ENCODE data around the gene TLK2. TPM values are rescaled to one million over a fixed set of nuclear protein-coding genes. Genes with fewer than 3 reads are reported as not detected.
"Not testable (repeated sequence)": the region's sequence is repeated elsewhere in the genome, so short reads cannot be mapped to it uniquely, and the experiment has no call there.

Gene TLK2
- total RNA-seq, 1 experiment from 2014 or later, result 29.4 TPM

DNA sequence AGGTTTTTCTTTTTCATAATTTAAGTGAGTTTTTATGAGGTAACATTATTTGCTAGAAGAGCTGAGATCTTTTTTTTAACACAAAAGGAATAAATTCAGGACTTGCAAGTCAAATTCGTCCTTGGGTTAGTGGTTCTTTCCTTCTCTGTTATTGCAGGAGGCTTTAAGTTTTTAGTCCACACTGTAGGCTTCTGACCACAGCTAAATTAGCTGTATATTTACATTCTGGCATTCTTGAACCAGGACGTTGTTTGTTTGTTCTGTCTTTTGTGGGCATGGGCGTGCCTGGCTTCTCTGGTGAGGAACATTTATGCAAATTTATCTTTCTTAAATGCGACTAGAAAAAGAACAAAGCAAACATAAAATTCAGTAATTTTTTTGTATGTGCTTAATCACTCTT is 80.3 kb downstream of the TLK2 start:
- DNase-seq (ENCODE audit: low read depth), result not testable (repeated sequence)

DNA sequence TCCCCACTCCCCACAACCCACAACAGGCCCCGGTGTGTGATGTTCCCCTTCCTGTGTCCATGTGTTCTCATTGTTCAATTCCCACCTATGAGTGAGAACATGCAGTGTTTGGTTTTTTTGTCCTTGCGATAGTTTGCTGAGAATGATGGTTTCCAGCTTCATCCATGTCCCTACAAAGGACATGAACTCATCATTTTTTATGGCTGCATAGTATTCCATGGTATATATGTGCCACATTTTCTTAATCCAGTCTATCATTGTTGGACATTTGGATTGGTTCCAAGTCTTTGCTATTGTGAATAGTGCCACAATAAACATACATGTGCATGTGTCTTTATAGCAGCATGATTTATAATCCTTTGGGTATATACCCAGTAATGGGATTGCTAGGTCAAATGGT is 82.3 kb downstream of the TLK2 start:
- not testable (repeated sequence) for DNase-seq (ENCODE audit: low read depth)

DNA sequence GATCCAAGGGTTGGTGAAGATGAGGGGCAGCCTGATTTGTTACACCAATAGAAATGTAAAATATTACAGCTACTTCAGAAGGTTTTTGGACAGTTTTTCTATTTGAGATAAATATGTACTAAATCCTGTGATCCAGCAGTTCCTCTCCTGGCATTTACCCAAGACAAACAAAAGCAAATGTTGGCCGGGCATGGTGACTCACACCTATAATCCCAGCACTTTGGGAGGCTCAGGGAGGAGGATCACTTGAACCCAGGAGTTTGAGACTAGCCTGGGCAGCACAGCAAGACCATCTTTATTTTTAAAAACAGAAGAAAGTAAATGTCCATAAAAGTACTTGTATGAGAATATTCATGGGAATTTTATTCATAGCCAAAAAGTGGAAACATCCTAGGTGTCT is 84.0 kb downstream of the TLK2 start:
- peak; percentile 71 for DNase-seq (ENCODE audit: low read depth)

DNA sequence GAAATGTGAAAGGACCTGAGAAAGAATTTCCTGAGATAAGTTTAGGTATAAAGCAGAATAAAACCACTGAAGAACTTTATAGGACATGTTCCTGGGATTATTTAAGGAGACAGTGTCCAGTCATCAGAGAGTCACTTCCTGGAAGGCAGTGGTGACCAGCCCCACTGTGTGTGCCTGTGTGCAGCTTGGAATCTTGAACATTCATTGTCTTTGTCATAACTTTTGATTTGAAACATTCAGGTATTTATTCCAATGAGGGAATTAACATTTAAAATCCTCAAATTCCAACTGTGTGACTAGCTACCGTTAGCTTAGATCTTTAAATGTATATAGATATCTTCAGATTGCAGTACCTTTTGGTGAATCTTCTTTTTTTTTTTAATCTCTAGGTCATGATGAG is 87.2 kb downstream of the TLK2 start:
- peak; percentile 94 for DNase-seq (ENCODE audit: low read depth)

DNA sequence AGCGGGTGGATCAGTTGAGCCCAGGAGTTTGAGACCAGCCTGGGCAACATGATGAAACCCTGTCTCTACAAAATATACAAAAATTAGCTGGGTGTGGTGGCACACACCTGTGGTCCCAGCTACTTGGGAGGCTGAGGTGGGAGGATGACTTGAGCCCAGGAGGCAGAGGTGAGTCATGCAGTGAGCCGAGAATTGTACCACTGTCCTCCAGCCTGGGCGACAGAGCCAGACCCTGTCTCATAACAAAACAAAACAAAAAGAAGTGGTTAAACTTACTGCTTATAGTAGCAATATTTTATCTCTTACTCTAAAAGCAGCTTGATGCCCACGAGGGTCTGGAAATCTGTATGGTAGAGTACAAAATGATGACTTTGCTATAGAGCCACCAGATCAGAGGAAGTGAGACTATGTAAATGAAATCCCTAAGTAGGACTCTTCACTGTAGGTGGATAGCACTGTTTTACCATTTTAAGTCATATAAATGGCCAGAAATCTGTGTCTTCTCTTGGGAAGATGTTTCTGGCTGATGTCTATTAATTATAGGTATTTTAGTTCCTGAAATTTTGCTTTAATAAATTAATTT is 88.5 kb downstream of the TLK2 start:
- no peak for DNase-seq (ENCODE audit: low read depth)

DNA sequence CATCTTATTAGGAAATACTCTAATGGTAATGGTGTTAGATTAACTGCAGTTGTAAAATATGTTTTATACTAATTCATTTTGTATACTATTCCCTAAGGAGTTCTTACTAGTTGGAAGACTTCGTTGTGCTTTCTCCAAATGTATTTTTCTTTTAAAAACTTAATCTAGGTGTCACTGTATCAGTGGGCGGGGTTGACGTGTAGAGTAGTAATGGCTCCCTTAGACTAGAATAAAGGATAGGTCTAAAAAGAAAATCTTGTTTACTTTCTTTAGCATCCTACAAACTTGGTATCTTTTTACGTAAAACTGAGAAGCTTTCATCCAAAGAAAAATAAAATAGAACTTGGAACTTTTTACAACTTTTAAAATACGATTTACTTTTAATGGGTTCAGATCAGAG is 93.9 kb downstream of the TLK2 start:
- DNase-seq (ENCODE audit: low read depth), result no peak

DNA sequence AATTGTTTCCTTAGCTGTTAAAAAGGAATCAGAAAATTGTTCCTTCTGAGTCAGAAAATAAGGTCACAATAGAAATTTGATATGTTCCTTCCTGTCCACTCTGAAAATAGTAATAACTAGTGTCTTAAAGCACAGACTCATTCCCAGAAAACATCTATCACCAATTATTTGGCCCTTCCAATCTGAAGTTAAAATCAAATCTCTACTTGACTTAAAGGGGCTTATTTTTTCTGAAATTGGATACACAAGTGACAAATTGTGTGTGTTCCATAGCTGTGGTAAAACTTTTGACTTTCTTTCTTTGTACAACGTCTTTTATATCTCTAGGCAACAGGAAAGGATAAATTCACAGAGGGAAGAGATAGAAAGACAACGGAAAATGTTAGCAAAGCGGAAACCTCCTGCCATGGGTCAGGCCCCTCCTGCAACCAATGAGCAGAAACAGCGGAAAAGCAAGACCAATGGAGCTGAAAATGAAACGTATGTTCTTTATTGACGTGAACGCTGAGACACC is 94.3 kb downstream of the TLK2 start:
- peak; percentile 43 for DNase-seq (ENCODE audit: low read depth)

DNA sequence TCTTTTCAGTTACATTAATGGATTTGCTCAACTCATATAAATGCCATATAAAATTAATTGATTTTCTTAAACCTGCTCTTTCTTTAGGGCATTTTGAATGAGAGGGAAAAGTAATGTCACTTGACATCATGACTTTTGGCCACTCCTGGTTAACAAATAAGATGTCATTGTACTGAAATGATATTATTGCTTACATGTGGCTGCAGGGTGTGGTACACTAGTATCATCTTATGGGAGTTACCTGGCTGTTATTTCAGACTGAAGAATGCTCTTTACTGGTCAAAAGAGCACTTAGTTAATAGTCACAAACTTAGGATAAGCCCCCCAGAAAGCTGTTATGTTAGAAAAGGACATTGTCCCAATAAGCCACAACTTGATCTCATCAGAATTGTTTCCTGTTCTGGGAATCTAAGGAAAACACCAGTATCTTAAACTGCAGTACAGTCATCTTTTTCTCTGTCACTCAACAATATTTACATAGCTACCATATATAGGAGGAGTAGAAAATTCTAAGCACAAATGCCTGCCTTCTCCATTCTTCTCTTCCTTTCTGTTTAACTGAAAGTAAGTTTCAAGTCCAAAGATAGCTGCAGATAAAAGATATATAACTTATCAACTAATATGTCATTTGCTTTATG is 95.0 kb downstream of the TLK2 start:
- no peak for DNase-seq (ENCODE audit: low read depth)

DNA sequence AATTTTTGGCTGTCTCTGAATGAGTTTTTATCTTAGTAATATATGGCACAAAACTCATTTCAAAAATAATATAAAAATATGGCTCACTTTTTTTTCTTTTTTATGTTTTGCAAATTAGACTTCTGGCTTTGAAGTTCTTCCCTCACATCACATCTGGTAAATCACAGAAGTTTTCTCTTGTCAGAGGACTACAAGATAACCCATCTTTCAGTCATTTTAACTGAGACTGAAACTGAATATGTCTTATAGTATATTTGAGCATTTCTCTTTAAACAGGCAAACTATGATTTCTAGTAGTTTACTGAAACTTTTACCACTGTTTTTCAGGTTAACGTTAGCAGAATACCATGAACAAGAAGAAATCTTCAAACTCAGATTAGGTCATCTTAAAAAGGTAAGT is 97.8 kb downstream of the TLK2 start:
- no peak for DNase-seq (ENCODE audit: low read depth)

DNA sequence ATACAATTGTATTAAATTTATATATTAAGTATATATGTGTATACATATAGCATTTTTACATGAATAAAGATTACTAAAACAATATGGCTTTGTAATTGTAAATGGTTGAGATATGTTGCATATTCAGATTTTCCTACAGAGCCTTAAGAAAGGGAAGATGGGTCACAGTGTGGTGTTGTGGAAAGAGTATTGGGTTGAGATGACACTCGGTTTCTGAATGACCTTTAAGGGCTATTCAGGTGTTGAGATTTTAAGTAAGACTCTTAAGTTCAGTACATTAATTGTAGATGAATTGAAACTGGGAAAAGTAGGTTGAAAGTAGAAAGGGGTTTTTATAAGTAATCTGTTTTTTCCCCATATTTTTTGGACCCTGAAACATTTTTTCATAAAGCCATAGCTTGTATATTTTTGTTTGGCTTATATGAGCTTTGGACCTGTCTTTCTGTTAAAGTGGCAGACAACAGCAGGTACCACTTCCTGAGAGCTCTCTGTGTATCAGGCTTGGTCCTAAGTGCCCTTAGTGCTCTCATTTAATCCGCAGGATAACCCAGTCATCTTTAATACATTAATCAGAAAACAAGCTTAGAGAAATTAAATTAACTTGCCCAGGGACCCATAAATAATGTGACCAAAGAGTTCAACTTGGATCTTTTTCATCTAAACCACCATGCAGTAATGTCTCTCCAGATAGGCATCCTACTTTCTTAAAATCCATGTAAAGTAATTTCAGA is 100.3 kb downstream of the TLK2 start:
- no peak for DNase-seq (ENCODE audit: low read depth)

DNA sequence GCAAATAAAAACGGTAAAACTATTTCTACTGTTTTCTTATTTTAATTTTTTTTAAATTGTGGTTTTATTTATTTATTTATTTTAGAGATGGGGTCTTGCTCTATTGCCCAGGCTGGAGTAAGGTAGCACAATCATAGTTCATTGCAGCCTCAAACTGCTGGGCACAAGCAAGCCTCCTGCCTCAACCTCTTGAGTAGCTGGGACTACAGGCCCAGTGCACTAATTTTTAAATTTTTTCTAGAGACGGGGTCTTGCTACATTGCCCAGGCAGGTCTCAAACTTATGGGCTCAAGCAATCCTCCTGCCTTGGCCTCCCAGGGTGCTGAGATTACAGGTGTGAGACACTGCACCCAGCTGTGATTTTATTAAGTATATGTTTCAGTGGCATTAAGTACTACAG is 102.3 kb downstream of the TLK2 start:
- DNase-seq (ENCODE audit: low read depth), result no peak

DNA sequence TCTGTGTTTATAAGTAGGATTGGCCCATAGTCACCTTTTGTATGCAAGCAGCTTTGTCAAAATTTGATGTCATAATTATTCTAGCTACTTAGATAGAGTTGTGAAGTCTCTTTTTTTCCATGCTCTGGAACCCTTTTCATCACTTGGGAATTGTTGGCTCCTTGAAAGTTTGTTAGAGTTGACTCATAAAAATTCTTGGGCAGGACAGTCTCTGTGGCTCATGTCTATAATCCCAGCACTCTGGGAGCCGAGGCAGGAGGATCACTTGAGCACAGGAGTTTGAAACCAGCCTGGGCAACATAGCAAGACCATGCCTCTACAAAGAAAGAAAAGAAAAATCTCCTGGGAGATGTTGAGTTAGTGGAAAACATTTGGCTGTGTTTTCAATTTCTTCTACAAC is 103.1 kb downstream of the TLK2 start:
- DNase-seq (ENCODE audit: low read depth), result peak; percentile 33

DNA sequence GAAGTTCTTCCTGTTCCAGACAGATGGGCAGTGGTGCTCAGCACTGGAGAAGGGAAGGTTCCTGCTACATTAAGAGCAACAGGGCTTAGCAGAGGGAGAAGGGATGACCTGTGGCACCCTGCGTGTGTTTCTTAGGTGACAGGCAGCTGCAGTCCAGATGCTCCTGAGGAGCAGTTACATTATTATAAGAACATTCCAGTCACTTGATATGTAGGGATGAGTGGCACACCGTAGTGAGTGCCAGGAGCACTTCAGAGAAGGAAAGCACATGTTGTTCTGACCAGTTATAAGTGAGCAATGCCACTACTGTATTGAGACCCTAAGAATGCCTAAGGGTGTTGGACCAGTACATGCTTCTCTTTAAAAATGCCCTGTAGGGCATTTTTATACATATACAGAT is 108.9 kb downstream of the TLK2 start:
- DNase-seq (ENCODE audit: low read depth), result no peak

DNA sequence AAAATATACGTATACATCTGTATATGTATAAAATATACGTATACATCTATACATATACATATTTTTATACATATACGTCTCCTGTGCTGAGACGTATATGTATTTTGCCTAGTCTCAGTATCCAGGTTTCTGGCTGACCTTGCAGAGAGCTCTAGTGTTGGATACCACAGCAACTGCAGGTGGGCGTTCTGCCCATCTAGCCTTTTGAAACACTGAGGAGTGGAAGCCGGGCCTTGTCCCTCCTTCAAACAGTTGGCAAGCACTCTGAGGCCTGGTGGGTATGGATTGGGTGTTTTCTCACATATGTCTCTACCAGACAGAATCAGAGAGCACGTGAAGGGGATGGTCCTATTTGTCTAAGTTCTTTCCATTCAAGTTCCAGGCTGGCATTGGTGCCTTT is 109.5 kb downstream of the TLK2 start:
- DNase-seq (ENCODE audit: low read depth), result no peak

DNA sequence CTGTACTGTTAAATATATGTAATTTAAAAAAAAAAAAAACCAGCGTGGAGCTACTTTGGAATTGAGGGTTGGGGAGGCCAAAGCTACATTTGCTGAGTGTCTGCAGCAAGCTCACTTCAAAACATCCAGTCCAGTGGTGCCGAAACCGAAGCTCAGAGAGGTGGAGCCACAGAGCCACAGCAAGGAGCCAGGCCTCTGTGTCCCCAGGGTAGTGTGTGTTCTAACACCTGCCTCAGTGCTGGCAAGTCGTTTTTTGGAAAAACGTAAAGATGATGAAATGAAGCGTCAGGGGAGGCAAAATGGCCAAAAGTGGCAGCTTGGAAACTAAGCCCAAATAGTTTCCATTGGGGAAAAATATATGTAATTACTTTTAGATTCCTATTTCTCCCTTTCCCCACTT is 112.7 kb downstream of the TLK2 start:
- no peak for DNase-seq (ENCODE audit: low read depth)

DNA sequence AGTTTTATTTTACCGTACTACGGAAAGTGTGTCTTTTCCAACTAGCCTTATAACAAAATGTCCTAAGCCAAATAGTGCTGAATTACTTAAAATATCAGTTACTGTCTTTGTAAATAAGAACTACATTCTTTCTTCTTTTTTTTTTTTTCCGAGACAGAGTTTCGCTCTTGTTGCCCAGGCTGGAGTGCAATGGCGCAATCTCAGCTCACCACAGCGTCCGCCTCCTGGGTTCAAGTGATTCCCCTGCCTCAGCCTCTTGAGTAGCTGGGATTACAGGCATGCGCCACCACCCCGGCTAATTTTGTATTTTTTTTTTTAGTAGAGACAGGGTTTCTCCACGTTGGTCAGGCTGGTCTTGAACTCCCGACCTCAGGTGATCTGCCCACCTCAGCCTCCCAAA is 113.2 kb downstream of the TLK2 start:
- DNase-seq (ENCODE audit: low read depth), result not testable (repeated sequence)

DNA sequence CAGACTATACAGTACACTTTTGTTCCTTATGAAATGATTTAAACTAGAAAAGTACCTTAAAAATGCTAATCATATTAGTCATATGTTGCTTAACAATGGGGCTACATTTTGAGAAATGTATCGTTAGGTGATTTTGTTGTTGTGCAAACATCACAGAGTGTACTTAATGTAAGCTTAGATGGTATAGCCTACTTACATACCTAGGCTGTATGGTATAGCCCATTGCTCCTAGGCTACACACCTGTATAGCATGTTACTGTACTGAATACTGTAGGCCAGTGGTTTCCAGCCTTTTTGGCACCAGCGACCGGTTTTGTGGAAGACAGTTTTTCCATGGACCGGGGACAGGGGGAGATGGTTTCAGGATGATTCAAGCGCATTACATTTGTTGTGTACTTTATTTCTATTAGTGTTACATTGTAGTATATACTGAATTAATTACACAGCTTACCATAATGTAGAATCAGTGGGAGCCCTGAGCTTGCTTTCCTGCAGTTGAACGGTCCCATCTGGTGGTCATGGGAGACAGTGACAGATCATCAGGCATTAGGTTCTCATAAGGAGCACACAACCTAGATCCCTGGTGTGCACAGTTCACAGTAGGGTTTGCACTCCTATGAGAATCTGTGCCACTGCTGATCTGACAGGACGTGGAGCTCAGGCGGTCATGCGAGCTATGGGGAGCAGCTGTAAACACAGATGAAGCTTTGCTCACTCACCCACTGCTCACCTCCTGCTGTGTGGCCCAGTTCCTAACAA is 113.9 kb downstream of the TLK2 start:
- peak; percentile 16 for DNase-seq (ENCODE audit: low read depth)

DNA sequence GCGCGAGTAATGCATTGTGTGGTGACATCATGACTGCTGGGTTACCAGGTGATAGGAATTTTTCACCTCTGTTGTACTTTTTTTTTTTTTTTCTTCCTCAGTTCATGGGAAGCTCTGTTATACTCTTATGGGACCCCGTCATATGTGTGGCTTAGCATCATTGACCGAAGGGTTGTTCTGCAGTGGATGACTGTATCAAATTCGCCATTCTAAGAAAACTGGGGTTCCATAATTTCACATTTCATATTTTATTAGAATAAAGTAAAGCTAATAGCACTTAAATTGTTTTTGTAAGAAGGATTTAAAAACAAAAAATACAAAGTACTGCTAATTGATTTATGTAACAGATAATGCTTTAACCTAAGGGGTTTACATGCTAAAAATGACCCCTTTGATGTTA is 116.9 kb downstream of the TLK2 start:
- no peak for DNase-seq (ENCODE audit: low read depth)

DNA sequence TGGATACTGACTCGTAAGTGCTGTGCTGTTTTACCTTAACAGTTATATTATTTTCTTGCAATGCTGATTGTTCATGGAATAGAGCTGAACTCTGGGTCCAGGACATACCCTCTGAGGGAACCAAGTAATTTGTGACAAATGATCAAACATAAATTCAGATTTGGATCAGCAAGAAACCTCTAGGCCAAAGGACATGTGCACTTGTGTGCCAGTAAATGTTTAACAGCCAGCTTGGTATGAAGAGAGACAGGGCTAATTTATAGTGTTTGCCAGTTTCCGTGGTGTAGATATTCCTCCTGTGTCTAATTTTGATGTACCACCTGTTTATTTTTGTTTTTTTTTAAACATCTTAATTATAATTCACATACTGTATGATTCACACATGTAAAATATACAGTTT is 118.0 kb downstream of the TLK2 start:
- no peak for DNase-seq (ENCODE audit: low read depth)

DNA sequence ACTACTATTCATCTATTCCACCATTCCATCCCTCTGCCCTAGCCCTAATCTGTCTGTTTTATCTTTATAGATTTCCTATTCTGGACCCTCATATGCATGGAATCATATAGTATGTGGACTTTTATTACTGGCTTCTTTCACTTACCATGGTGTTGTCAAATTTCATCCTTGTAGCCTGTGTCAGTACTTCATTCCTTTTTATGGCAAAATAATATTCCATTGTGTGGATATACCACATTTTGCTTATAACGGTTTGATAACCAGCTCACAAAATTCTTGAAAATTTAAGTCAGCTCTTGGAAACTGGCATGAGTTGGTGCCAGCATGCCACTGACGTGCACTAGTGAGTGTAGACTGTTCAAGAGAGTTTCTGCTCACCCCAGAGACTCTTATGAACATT is 118.5 kb downstream of the TLK2 start:
- no peak for DNase-seq (ENCODE audit: low read depth)

DNA sequence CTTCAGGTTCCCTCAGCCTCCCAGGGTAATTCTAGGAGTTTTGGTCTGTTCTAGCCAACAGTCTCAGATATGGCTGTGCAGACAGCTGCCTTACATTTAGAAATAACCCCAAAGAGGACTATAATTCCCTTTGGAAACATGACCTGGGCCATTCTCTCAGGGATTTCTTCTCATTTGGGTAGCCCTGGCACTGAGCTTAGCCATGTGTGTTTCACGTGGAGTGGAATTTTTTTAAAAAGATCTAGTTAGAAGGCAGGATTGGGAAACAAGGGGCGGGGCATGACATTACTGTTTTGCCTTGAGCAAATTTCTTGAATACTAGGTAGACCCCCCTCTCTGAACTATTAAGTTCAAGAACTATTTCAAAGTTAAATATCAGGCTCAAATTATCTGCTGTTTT is 119.3 kb downstream of the TLK2 start:
- DNase-seq (ENCODE audit: low read depth), result no peak

Measured in HT1080 (cell line).